ENCODE measurements around the gene MLEC.

GRCh38 chr12:120686151-120686689, 729 bp upstream of the MLEC start:
- TF ChIP-seq, protein P1, sequence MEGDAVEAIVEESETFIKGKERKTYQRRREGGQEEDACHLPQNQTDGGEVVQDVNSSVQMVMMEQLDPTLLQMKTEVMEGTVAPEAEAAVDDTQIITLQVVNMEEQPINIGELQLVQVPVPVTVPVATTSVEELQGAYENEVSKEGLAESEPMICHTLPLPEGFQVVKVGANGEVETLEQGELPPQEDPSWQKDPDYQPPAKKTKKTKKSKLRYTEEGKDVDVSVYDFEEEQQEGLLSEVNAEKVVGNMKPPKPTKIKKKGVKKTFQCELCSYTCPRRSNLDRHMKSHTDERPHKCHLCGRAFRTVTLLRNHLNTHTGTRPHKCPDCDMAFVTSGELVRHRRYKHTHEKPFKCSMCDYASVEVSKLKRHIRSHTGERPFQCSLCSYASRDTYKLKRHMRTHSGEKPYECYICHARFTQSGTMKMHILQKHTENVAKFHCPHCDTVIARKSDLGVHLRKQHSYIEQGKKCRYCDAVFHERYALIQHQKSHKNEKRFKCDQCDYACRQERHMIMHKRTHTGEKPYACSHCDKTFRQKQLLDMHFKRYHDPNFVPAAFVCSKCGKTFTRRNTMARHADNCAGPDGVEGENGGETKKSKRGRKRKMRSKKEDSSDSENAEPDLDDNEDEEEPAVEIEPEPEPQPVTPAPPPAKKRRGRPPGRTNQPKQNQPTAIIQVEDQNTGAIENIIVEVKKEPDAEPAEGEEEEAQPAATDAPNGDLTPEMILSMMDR (IDR thresholded peaks at IDR 0.05) = no peak
- TF ChIP-seq EP300 (IDR thresholded peaks at IDR 0.05) (no peak), POLR2A (IDR thresholded peaks at IDR 0.05; ENCODE audit: low read depth) (peak; percentile 24)

Measured in esophagus muscularis mucosa (tissue), 4 donors.